Ovary (tissue), 9 donors: Measurements from ENCODE around the gene CISTR. TPM values are rescaled to one million over a fixed set of nuclear protein-coding genes. Genes with fewer than 3 reads are reported as not detected.

Experiments used
- DNase-seq, 5 donors: peaks; one replicate each; pipeline ENCODE4 v3.0.0-alpha.2; 2019 to 2020
- H3K27ac ChIP-seq, 2 donors: fragments of 200-600 bp; one replicate each; pipeline versions ENCODE4 v1.5.1 to v1.8.0; 2019 to 2022
- H3K27me3 ChIP-seq: fragments of 200-600 bp; one replicate; pipeline ENCODE4 v1.8.0; 2022
- H3K36me3 ChIP-seq: fragments of 200-600 bp; sonication (generic); one replicate; pipeline ENCODE4 v1.5.1; 2019
- H3K4me1 ChIP-seq: one replicate; pipeline ENCODE4 v1.8.1; 2013; ENCODE audit warnings: mild to moderate bottlenecking, moderate library complexity; ENCODE audit not compliant: insufficient read depth
- H3K4me3 ChIP-seq: fragments of 200-600 bp; sonication (generic); one replicate; pipeline ENCODE4 v1.5.1; 2017
- H3K9me3 ChIP-seq, 2 donors: fragments of 200-600 bp in 1 of 2; sonication (generic) in 1 of 2; one replicate each; pipeline versions ENCODE4 v1.5.1 to v1.8.1; 2013 to 2019; ENCODE audit warnings: mild to moderate bottlenecking in 1 of 2, moderate library complexity in 1 of 2
- CTCF ChIP-seq, 3 donors: fragments of 450-650 bp in 2 of 3; fragments of 200-600 bp in 1 of 3; IDR thresholded peaks; one replicate each; pipeline versions ENCODE4 v1.5.1 to v1.8.0; 2016 to 2022; ENCODE audit warnings: antibody characterized with exemption in 3 of 3, mild to moderate bottlenecking in 1 of 3
- EP300 ChIP-seq: sonication (generic); formaldehyde crosslinking; IDR thresholded peaks from one replicate; pipeline ENCODE4 v1.6.1; 2017; ENCODE audit warnings: antibody characterized with exemption
- POLR2A ChIP-seq: fragments of 450-650 bp; IDR thresholded peaks from one replicate; pipeline ENCODE4 v1.6.1; 2017; ENCODE audit warnings: antibody characterized with exemption, mild to moderate bottlenecking, moderate library complexity
- WGBS, 3 donors: extraction: QIAGEN DNeasy Blood & Tissue Kit in 1 of 3; methylation state at CpG; one replicate each; pipeline versions ENCODE4 v1.1.5 to v1.1.7; 2013 to 2017; 5-methylcytosine and 5-hydroxymethylcytosine counted together
- intact Hi-C, 4 donors: fragments of 100-400 bp; cut with DNase I; formaldehyde crosslinking; loops; one replicate each; pipeline versions ENCODE4 v1.11.0 to v1.15.1; 2022 to 2023
- polyA plus RNA-seq, 2 donors: library from polyadenylated mRNA; stranded (reverse); fragments of 200-250 nt in 1 of 2; fragments of 350-450 nt in 1 of 2; fragmentation: Illumina TruSeq in 1 of 2; extraction: RNeasy Lipid Tissue Mini Kit (QIAGEN cat#74804) in 1 of 2; gene quantifications; one replicate each; pipeline ENCODE4 v1.2.3, GENCODE V29; 2013 to 2014
- total RNA-seq, 7 donors: library from RNA; depleted of rRNA in 2 of 7; stranded (reverse); fragments of >200 nt in 2 of 7; fragmentation: NEBNext Ultra II Directional in 3 of 7; extraction: Animal tissue kit (Norgen Biotek cat#: 25700) in 3 of 7; gene quantifications; one replicate each; pipeline versions ENCODE4 v1.1.0 to v1.2.4, GENCODE V29; 2016 to 2023
- donor health status: DM: no; HTN: no; CAD: no; lungs with moderate emphysema.
- donor health status: DM: no; HTN: no; CAD: no.
- donor health status: Bipolar disorder and iron deficiency.
- donor health status: DM: yes; HTN: yes; CAD: no.
- donor health status: DM: no; HTN: no; CAD: no.
- donor health status: DM: yes; HTN: yes; CAD: no.

CISTR gene
- total and polyA plus RNA-seq, 9 donors = not detected

- H3K27ac ChIP-seq = no peak overlapping the region
- H3K4me1 ChIP-seq = peaks cover 2% of the 10 kb centered on the region
- no peaks in the 10 kb centered on the region for H3K27me3 ChIP-seq
- intact Hi-C loops = no loop called here
- H3K4me3 ChIP-seq = no peak overlapping the region
- H3K36me3 ChIP-seq = no peaks in the 10 kb centered on the region
- 16 to 26% (median 22%) methylated on average over 17 of the region's 17 CpGs for WGBS, 3 donors
- TF ChIP-seq EP300 (no peak), CTCF (IDR thresholded peaks at IDR 0.05) (peak; percentile 37 to 50 (median 44)), POLR2A (no peak)
- H3K9me3 ChIP-seq = no peaks in the 10 kb centered on the region
- peak; percentile 50 to 81 (median 74) for DNase-seq
Measured at GRCh38 chr12:53757101-53757770, 5.5 kb upstream of the CISTR start.

- no peaks in the 10 kb centered on the region for H3K36me3 ChIP-seq
- H3K4me1 ChIP-seq = peaks cover 2% of the 10 kb centered on the region
- no peaks in the 10 kb centered on the region for H3K9me3 ChIP-seq
- WGBS, 3 donors = 92% methylated on average over 5 of the region's 5 CpGs
- TF ChIP-seq EP300 (no peak), POLR2A (no peak), CTCF (IDR thresholded peaks at IDR 0.05) (no peak)
- H3K27ac ChIP-seq = no peak overlapping the region
- H3K4me3 ChIP-seq = no peak overlapping the region
- no peak for DNase-seq
- H3K27me3 ChIP-seq = no peaks in the 10 kb centered on the region
- intact Hi-C loops = no loop called here
Measured at GRCh38 chr12:53756300-53757100, 4.7 kb upstream of the CISTR start.

- WGBS, 3 donors = 67 to 82% (median 70%) methylated on average over 3 of the region's 3 CpGs
- intact Hi-C loops = no loop called here
- no peak overlapping the region for H3K4me3 ChIP-seq
- no peaks in the 10 kb centered on the region for H3K9me3 ChIP-seq
- H3K27me3 ChIP-seq = no peaks in the 10 kb centered on the region
- H3K36me3 ChIP-seq = no peaks in the 10 kb centered on the region
- no peak overlapping the region for H3K27ac ChIP-seq
- peaks cover 2% of the 10 kb centered on the region for H3K4me1 ChIP-seq
- TF ChIP-seq EP300 (no peak), CTCF (IDR thresholded peaks at IDR 0.05) (no peak), POLR2A (no peak)
- no peak for DNase-seq
Measured at GRCh38 chr12:53755893-53756292, 4.1 kb upstream of the CISTR start.

- no peak overlapping the region for H3K27ac ChIP-seq
- intact Hi-C loops = no loop called here
- no peak for DNase-seq
- H3K4me3 ChIP-seq = no peak overlapping the region
- 79 to 83% (median 82%) methylated on average over 4 of the region's 4 CpGs for WGBS, 3 donors
- no peaks in the 10 kb centered on the region for H3K9me3 ChIP-seq
- H3K36me3 ChIP-seq = no peaks in the 10 kb centered on the region
- peaks cover 4% of the 10 kb centered on the region for H3K4me1 ChIP-seq
- no peaks in the 10 kb centered on the region for H3K27me3 ChIP-seq
- TF ChIP-seq CTCF (IDR thresholded peaks at IDR 0.05) (no peak), POLR2A (no peak), EP300 (no peak)
Measured at GRCh38 chr12:53755451-53755891, 3.7 kb upstream of the CISTR start.
